Activated CD8-positive, alpha-beta memory T cell treated with anti-CD3 and anti-CD28 coated beads for 36 hours (primary cell): ENCODE data around the gene CCR7. TPM values are rescaled to one million over a fixed set of nuclear protein-coding genes. Genes with fewer than 3 reads are reported as not detected.
"Not testable (repeated sequence)": the region's sequence is repeated elsewhere in the genome, so short reads cannot be mapped to it uniquely, and the experiment has no call there.

Source experiments
- CTCF ChIA-PET: fragments of 350-600 bp; sonication (Branson Sonifier 250); formaldehyde crosslinking; loops from one replicate; lab custom pipeline; 2021; ENCODE audit warnings: antibody characterized with exemption; lab: Charles Lee
- POLR2A ChIA-PET: fragments of 350-600 bp; sonication (Branson Sonifier 250); formaldehyde crosslinking; loops from one replicate; lab custom pipeline; 2021; ENCODE audit warnings: antibody characterized with exemption; lab: Charles Lee
- total RNA-seq, 2 experiments: library from RNA; stranded (reverse); gene quantifications; one replicate each; pipeline ENCODE4 v1.2.3, GENCODE V29; 2021

Gene CCR7
- total RNA-seq, 2 experiments from 2014 or later: 120 to 125 TPM

- POLR2A ChIA-PET, CTCF ChIA-PET: not testable (repeated sequence)
Observed at GRCh38 chr17:40572245-40572993, 7.1 kb upstream of the CCR7 start.

DNA sequence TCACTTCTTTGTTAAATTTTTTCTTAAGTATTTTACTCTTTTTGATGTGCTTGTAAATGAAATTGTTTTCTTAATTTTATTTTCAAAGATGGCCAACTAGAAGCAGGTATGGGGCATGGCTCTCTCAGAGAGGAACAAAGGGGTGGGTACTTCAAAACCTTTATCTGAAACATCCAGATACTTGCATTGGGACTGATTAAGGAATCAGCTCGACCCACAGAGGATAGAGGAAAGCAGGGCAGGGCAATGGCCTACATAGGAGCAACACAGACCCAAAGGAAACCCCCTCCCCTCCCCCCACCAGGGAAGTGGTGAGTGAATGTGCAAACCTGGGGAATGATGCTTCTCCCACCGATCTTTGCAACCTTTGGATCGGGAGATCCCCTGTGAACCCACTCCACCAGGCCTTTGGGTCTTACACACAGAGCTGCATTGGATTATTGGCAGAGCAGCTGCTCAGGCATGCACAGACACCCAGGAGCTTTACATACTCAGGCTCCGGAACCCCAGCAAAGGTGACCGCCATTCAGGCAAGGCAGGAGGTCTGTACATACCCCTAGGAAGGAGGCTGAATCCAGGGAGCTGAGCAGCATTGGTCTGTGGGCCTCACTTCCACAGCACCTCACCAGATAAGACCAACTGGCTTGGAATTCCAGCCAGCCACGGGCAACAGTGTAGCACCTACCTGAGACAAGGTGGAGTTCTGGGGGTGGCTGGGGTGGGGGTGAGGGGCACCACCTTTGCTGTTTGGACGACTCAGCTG is 3.0 kb upstream of the CCR7 start:
- ChIA-PET CTCF (interaction anchor here (1.0 kb wide), 1 partner anchor 29 kb away, joined by 3 read pairs; no protein-coding TSS in a partner anchor), POLR2A (no interaction called here)

DNA sequence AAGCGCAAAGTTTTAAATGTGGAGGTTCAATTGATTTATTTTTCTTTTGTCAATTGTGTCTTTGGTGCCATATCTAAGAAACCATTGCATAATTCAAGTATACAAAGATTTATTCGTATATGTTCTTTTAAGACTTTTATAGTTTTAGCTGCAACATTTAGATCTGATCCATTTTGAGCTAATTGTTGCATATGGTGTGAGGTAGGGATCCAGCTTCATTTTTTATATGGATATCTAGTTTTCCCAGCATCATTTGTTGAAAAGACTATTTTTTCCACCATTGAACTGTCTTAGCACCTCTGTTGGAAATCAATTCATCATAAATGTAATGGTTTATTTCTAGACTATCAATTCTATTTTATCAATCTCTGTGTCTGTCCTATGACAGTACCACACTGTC is 2.1 kb upstream of the CCR7 start:
- POLR2A ChIA-PET: no interaction called here

DNA sequence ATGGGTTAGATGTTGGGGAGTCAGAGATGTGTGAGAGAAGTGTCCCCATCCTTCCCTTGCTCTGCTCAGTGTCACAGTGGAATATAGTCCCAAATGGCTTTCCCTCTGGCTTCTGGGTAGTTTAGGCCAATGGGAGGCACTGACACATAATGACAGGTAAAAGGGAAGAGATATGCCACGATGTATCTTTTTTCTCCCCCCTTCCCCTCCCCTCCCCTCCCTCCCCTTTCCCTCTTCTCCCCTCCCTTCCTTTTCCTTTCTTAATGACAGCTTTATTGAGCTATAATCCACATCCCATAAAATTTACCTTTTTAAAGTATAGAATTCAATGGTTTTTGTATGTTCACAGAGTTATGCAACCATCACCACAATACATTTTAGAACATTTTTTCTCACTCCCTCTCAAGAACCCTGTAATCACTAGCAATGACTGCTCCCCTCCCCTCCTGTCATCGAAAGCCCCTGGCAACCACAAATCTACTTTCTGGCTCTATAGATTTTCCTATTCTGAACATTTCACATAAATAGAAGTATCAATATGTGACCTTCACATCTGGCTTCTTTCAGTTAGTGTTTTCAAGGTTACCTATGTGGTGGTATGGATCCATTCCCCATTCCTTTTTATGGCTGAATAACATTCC is 617 bp upstream of the CCR7 start:
- CTCF ChIA-PET: no interaction called here
- POLR2A ChIA-PET: no interaction called here

More for the DNA sequence above, 2.1 kb upstream of the CCR7 start:
- CTCF ChIA-PET: interaction anchor here (1.0 kb wide), 1 partner anchor 30 kb away, joined by 3 read pairs; no protein-coding TSS in a partner anchor

DNA sequence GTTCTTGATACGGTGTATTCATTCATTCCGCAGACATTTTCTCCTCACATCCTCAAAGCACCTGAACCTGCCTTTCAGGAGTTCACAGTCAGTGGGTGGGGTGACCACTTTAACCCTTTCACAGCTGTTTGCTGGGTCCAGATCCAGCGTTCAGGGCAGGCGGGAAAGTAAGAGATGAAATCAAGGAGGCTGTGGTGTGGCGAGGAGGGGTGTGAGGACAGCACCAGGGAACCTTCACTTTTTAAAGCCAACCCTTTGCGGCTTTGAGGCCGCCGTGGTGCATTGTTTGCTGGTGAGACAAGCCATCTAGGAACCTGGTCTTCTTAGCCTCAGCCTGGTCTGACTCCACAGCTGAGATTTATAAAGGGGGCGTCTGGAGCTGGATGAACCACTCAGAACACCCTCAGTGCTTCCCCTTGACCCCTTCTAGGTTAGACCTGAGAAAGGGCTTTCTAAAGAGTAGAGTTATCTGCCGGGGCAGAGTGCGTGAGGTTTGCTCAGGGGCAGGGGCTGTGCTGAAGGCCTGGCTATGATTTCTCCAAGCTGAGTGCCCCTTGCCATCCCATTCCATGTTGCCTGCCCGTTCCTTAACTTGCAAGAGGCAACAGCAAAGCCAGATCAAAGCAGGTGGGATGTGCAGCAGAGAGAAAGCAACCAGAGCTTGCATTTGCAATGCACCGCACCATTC is 933 bp downstream of the CCR7 start:
- ChIA-PET POLR2A (interaction anchor here (0.8 to 5.1 kb wide), 10 partner anchors 15 to 1124 kb away, joined by 3 to 43 read pairs (median 4); partner anchors contain the start of gene EIF1), CTCF (interaction anchor here (0.6 to 6.0 kb wide), 7 partner anchors 12 to 843 kb away, joined by 3 to 48 read pairs (median 7); no protein-coding TSS in a partner anchor)

GRCh38 chr17:40563220-40564052 is 1.8 kb downstream of the CCR7 start:
- POLR2A ChIA-PET: interaction anchor here (0.7 to 5.1 kb wide), 18 partner anchors 10 to 1125 kb away, joined by 3 to 43 read pairs (median 4); partner anchors contain the start of genes EIF1, SMARCE1 and TOP2A

DNA sequence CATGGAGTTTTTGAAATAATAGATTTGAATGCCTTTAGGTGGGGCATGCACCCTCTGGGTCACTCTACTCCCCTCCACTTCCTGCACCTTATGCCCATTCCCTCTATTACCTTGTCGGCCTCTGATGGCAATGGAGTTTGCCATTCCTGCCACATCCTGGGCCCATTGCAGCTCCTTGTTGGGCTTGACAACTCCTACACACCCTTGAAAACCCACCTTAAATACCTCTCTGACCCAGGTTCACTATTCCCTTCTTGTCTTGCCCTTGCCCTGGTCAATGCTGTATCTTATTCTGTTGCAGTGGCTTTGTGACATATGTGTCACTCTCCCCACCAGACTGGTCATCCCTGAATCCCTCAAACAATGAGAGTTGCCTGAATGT is 2.4 kb downstream of the CCR7 start:
- POLR2A ChIA-PET: interaction anchor here (0.9 to 5.1 kb wide), 15 partner anchors 9 to 240 kb away, joined by 3 to 43 read pairs (median 4); partner anchors contain the start of genes SMARCE1 and TOP2A
- CTCF ChIA-PET: interaction anchor here (0.6 to 6.0 kb wide), 12 partner anchors 8 to 200 kb away, joined by 3 to 48 read pairs (median 6); no protein-coding TSS in a partner anchor

More at GRCh38 chr17:40563220-40564052, 1.8 kb downstream of the CCR7 start:
- CTCF ChIA-PET: interaction anchor here (0.6 to 6.0 kb wide), 12 partner anchors 12 to 843 kb away, joined by 3 to 48 read pairs (median 6); no protein-coding TSS in a partner anchor

DNA sequence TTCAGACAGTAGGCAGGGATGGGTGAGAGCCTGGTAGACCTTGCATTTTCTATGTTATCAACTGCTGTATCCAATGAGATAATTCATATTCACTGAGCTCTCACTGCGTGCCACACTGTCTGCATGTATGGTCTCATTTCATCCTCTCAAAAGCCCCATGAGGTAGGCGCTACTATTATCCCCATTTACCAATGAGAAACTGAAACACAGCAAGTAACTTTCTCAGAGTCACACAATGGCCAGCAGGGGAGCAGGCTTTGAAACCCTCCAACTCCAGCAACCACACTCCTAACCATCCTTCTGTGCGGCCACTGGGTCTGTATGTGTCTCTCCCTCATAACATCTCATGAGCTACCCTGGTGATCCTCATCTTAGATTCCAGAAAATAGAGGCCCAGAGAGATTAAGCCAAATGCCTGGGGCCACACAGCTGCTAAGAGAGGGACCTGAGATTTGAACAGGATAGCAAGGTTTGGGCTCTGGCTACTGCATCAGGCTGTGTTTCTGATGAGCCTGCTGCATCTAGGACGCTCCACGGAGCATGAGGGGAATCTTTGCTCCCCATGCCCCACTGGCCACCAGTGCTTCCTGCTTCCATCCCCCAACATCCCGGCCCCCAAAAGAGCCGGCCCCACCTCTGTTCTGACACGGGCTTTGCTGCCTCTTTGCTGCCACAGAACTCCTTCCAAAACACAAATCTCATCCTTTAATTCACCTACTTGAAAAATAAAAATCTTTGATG is 3.2 kb downstream of the CCR7 start:
- ChIA-PET POLR2A (interaction anchor here (0.6 to 5.1 kb wide), 18 partner anchors 14 to 239 kb away, joined by 3 to 43 read pairs (median 6); partner anchors contain the start of gene SMARCE1), CTCF (interaction anchor here (0.6 to 6.0 kb wide), 22 partner anchors 7 to 207 kb away, joined by 3 to 48 read pairs (median 4); no protein-coding TSS in a partner anchor)

DNA sequence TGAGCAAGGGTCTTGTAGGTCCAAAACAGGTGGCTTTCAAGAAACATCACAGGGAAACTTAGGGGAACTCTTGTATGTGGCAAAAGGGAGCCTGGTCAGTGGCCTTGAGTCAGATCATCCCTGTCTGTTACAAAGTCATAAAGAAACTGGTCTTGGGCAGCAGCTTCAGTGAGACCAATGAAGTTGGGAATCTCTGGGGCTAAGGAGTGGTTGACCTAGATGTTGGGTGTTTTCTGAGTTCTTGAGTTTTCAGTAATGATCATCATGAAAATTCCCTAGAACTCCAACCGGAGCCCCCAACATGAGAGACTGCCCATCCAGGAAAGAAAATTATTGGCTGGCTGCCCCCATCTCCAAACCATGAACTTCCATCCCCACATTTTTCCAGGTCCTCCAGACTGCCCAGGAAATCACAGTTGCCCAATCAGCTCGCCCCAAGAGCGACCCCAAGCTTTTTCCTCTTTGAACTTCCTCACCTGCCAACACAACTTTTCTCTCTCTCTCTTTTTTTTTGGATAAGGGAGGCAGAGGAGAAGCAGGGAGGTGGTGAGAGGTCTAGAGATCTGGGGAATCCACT is 3.9 kb downstream of the CCR7 start:
- CTCF ChIA-PET: interaction anchor here (0.6 to 6.0 kb wide), 26 partner anchors 13 to 206 kb away, joined by 3 to 48 read pairs (median 5); partner anchors contain the start of gene IGFBP4
- POLR2A ChIA-PET: interaction anchor here (0.6 to 5.1 kb wide), 17 partner anchors 13 to 238 kb away, joined by 3 to 43 read pairs (median 4); partner anchors contain the start of genes GJD3 and SMARCE1

DNA sequence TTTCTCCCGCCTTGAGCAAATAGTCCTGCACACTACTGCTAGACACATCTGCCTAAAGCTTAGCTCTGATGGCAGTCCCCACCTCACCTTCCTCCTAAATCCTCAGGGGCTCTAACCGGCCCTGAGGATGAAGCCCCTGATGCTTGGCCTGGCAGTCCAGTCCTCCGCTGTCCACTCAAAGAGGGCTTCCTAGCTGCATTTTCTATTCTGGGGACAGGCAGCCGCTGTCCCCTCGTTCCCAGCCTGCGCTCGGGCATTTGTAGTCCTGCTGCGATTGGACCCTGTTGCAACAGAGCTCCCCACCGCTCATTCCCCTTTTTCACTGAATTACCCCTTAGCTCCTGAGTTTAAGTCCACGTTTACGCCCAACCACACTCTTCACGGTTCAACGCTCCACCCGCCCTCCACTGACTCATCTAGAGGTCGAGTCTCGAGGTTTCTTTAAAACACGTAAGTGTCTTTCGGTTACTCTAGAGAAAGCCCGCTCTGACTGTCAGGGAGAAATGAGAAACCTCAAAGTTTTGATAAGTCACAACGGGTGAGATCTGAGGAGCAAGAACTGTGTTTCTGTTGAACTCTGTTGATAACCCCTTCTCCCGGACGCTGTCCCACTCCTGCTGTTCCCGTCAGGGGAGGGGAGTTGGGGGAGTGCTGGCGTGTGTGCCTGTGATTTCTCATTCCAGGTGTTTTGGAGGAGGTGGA is 4.5 kb downstream of the CCR7 start:
- ChIA-PET POLR2A (interaction anchor here (0.8 to 5.1 kb wide), 13 partner anchors 12 to 196 kb away, joined by 3 to 43 read pairs (median 8); partner anchors contain the start of gene GJD3), CTCF (interaction anchor here (0.7 to 6.0 kb wide), 45 partner anchors 9 to 266 kb away, joined by 3 to 48 read pairs (median 4); partner anchors contain the start of gene IGFBP4)

GRCh38 chr17:40559954-40560591 is 5.2 kb downstream of the CCR7 start:
- POLR2A ChIA-PET: interaction anchor here (0.8 to 5.1 kb wide), 13 partner anchors 12 to 196 kb away, joined by 3 to 43 read pairs (median 8); partner anchors contain the start of gene GJD3
- CTCF ChIA-PET: interaction anchor here (0.6 to 6.0 kb wide), 50 partner anchors 9 to 338 kb away, joined by 3 to 48 read pairs (median 4); partner anchors contain the start of gene IGFBP4

- ChIA-PET POLR2A (interaction anchor here (1.6 to 3.2 kb wide), 3 partner anchors 11 to 25 kb away, joined by 8 to 21 read pairs (median 10); no protein-coding TSS in a partner anchor), CTCF (interaction anchor here (0.6 to 6.0 kb wide), 38 partner anchors 8 to 339 kb away, joined by 3 to 48 read pairs (median 4); no protein-coding TSS in a partner anchor)
Observed at GRCh38 chr17:40559564-40559916, 5.7 kb downstream of the CCR7 start.

DNA sequence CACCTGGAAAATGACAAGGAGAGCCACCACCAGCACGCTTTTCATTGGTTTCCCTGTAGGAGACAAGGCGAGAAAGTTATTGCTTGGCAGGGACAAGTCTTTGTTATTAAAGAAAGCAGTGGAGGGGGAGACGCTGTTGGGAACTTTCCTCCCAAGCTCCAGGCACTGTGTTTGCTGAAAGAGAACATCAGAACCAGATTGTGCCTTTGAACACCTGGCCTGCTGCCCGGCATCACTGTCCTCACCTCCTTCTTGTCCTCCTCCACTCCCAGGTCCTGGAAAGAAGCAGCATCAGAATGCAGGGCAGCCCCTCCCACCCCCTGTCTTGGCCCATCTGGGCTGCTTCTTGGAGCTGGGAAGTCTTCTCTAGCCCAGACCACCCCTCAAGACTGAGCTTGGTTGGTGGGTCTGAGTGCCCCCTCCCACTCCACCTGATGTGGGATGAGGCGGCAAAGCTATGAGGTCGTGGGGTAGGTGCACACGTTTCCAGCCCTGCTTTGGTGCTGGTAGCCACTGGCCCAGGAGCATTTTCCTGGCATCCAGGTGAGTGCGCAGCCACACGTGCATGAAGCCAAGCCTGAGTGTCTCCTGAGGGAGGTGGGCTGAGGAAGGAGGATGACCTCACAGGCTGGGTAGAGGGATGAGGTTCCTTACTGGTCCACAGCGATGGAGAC is 6.2 kb downstream of the CCR7 start:
- ChIA-PET POLR2A (interaction anchor here (1.0 to 3.2 kb wide), 3 partner anchors 11 to 25 kb away, joined by 3 to 21 read pairs (median 8); no protein-coding TSS in a partner anchor), CTCF (interaction anchor here (0.9 to 6.0 kb wide), 11 partner anchors 11 to 259 kb away, joined by 3 to 48 read pairs (median 5); no protein-coding TSS in a partner anchor)
